Heart left ventricle (tissue), 16 donors: ENCODE measurements around the gene STX8. TPM values are rescaled to one million over a fixed set of nuclear protein-coding genes. Genes with fewer than 3 reads are reported as not detected.
"Not testable (repeated sequence)": the region's sequence is repeated elsewhere in the genome, so short reads cannot be mapped to it uniquely, and the experiment has no call there.

Experiments used
- ATAC-seq, 4 donors: fragments of 200-7000 bp; cut with Tn5 transposase; one replicate each; pipeline ENCODE4 v1.9.1; 2020 to 2022; ENCODE audit warnings: moderate library complexity in 4 of 4, mild to moderate bottlenecking in 3 of 4, moderate number of reproducible peaks in 1 of 4
- DNase-seq, 5 donors: peaks; one replicate each; pipeline ENCODE4 v3.0.0-alpha.2; 2020
- H3K27ac ChIP-seq, 12 donors: fragments of 200-600 bp; sonication (generic) in 4 of 12; one replicate each; pipeline versions ENCODE4 v1.5.0 to v1.8.0; 2016 to 2022; ENCODE audit warnings: mild to moderate bottlenecking in 2 of 12
- H3K27me3 ChIP-seq, 9 donors: fragments of 200-600 bp; sonication (generic) in 2 of 9; one replicate each; pipeline versions ENCODE4 v1.5.1 to v1.8.0; 2016 to 2022; ENCODE audit warnings: mild to moderate bottlenecking in 3 of 9
- H3K36me3 ChIP-seq, 9 donors: fragments of 200-600 bp; sonication (generic) in 2 of 9; one replicate each; pipeline versions ENCODE4 v1.5.0 to v1.8.0; 2018 to 2022; ENCODE audit warnings: mild to moderate bottlenecking in 2 of 9
- H3K4me1 ChIP-seq, 12 donors: fragments of 200-600 bp; sonication (generic) in 4 of 12; one replicate each; pipeline versions ENCODE4 v1.5.0 to v1.8.0; 2016 to 2022; ENCODE audit warnings: mild to moderate bottlenecking in 3 of 12
- H3K4me3 ChIP-seq, 12 donors: fragments of 200-600 bp; sonication (generic) in 4 of 12; one replicate each; pipeline versions ENCODE4 v1.5.0 to v1.8.0; 2017 to 2022; ENCODE audit warnings: mild to moderate bottlenecking in 9 of 12, moderate library complexity in 4 of 12
- H3K9me3 ChIP-seq, 12 donors: fragments of 200-600 bp; sonication (generic) in 4 of 12; one replicate each; pipeline versions ENCODE4 v1.5.0 to v1.8.0; 2016 to 2022; ENCODE audit warnings: mild to moderate bottlenecking in 1 of 12
- CTCF ChIP-seq, 12 donors: fragments of 200-600 bp; sonication (generic) in 4 of 12; IDR thresholded peaks; one replicate each; pipeline versions ENCODE4 v1.5.0 to v1.8.0; 2018 to 2022; ENCODE audit warnings: antibody characterized with exemption in 12 of 12, mild to moderate bottlenecking in 5 of 12
- POLR2A ChIP-seq, 2 donors: fragments of 450-650 bp; IDR thresholded peaks; one replicate each; pipeline ENCODE4 v1.6.1; 2017; ENCODE audit warnings: antibody characterized with exemption in 2 of 2, mild to moderate bottlenecking in 2 of 2, moderate library complexity in 2 of 2
- WGBS, 4 donors: extraction: QIAGEN DNeasy Blood & Tissue Kit in 2 of 4; methylation state at CpG; one replicate each; pipeline versions ENCODE4 v1.1.5 to v1.1.7; 2013 to 2018; 5-methylcytosine and 5-hydroxymethylcytosine counted together
- intact Hi-C, 10 donors: fragments of 100-400 bp; cut with DNase I; formaldehyde crosslinking; loops; one replicate each; pipeline versions ENCODE4 v1.11.1 to v1.14.2; 2022
- polyA plus RNA-seq, 2 donors: library from polyadenylated mRNA; stranded (reverse); fragments of 200-250 nt; gene quantifications; one replicate each; pipeline ENCODE4 v1.2.3, GENCODE V29; 2013
- total RNA-seq, 9 donors: library from RNA; depleted of rRNA in 2 of 9; stranded (reverse); fragments of >200 nt in 2 of 9; fragmentation: NEBNext Ultra II Directional in 3 of 9; extraction: Animal tissue kit (Norgen Biotek cat#: 25700) in 3 of 9; gene quantifications; one replicate each; pipeline versions ENCODE4 v1.1.0 to v1.2.4, GENCODE V29; 2016 to 2023
- donor health status: ischemic (EF 13 %, LVEDD 7.1; RV severe dilation, severe dysfunction).
- donor health status: healthy with polysubstance abuse.
- donor health status: DM: no; HTN: yes; CAD: no.
- donor health status: DM: no; HTN: no; CAD: no.
- donor health status: ischemic (EF 25% LVEDD 6.9; RV normal size, moderate dysfunction).
- donor health status: ischemic (EF 25% LVEDD 5.7; RV mildly dilated, moderate dysfunction).
- donor health status: healthy.
- donor health status: DM: yes; HTN: yes; CAD: no.
- donor health status: ischemic (EF 35%, LVEDD 5.7; RV mildly dilated, moderate dysfunction).
- donor health status: nonischemic (EF 11% LVEDD 7.7; RV severe dilation, severe dysfunction).
- donor health status: DM: yes; HTN: yes; CAD: no.
- donor health status: PGD.
- donor health status: ischemic (EF 29% LVEDD 5.4; RV normal size, mild dysfunction).
- donor health status: nonischemic (EF 23%, LVEDD 6.1; RV moderate dilation, normal function).

Gene STX8
- total and polyA plus RNA-seq, 11 donors = 43.2 to 86.0 (median 62.3) TPM

- intact Hi-C loops = no loop called here
- WGBS, 4 donors = 63 to 67% (median 65%) methylated on average over 9 of the region's 9 CpGs
- peaks cover 0 to 7% (median 0%) of the 10 kb centered on the region in 9 donors for H3K27me3 ChIP-seq
- H3K4me3 ChIP-seq = no peak overlapping the region
- H3K27ac ChIP-seq = no peak overlapping the region
- no peaks in the 10 kb centered on the region for H3K4me1 ChIP-seq
- no peaks in the 10 kb centered on the region for H3K36me3 ChIP-seq
- H3K9me3 ChIP-seq = no peaks in the 10 kb centered on the region
- TF ChIP-seq POLR2A (IDR thresholded peaks at IDR 0.05) (no peak), CTCF (IDR thresholded peaks at IDR 0.05) (no peak)
- ATAC-seq = no peak
- no peak for DNase-seq
These were observed 36.4 kb upstream of the STX8 start for GRCh38 chr17:9612006-9612405.

GRCh38 chr17:9611557-9611956 is 35.9 kb upstream of the STX8 start:
- no peak for TF ChIP-seq POLR2A (IDR thresholded peaks at IDR 0.05)

GRCh38 chr17:9607058-9607457 is 31.4 kb upstream of the STX8 start:
- H3K4me1 ChIP-seq, H3K36me3 ChIP-seq, H3K27ac ChIP-seq, intact Hi-C loops, H3K27me3 ChIP-seq, H3K4me3 ChIP-seq, ATAC-seq, H3K9me3 ChIP-seq, DNase-seq: not testable (repeated sequence)
- WGBS, 4 donors = 70 to 82% (median 73%) methylated on average over 5 of the region's 5 CpGs

More at GRCh38 chr17:9611557-9611956, 35.9 kb upstream of the STX8 start:
- Histone ChIP-seq H3K4me1 (no peaks in the 10 kb centered on the region), H3K9me3 (no peaks in the 10 kb centered on the region), H3K4me3 (no peak overlapping the region), H3K27me3 (peaks cover 0 to 7% (median 0%) of the 10 kb centered on the region in 9 donors), H3K27ac (no peak overlapping the region), H3K36me3 (no peaks in the 10 kb centered on the region)
- intact Hi-C loops = no loop called here
- ATAC-seq (no peak), DNase-seq (no peak)
- 67 to 74% (median 71%) methylated on average over 2 of the region's 2 CpGs for WGBS, 4 donors

GRCh38 chr17:9606453-9606852 is 30.8 kb upstream of the STX8 start:
- intact Hi-C loops = no loop called here
- 85 to 91% (median 89%) methylated on average over 6 of the region's 6 CpGs for WGBS, 4 donors

GRCh38 chr17:9604583-9604982 is 29.0 kb upstream of the STX8 start:
- ATAC-seq, H3K27me3 ChIP-seq, H3K4me1 ChIP-seq, H3K4me3 ChIP-seq, H3K9me3 ChIP-seq, intact Hi-C loops, H3K36me3 ChIP-seq, H3K27ac ChIP-seq, DNase-seq: not testable (repeated sequence)
- WGBS, 4 donors = 85 to 88% (median 88%) methylated on average over 5 of the region's 5 CpGs

More at GRCh38 chr17:9606453-9606852, 30.8 kb upstream of the STX8 start:
- no peak overlapping the region for H3K4me3 ChIP-seq
- ATAC-seq = no peak
- no peaks in the 10 kb centered on the region for H3K36me3 ChIP-seq
- H3K27me3 ChIP-seq = peaks cover 0 to 3% (median 0%) of the 10 kb centered on the region in 9 donors
- H3K27ac ChIP-seq = no peak overlapping the region
- H3K9me3 ChIP-seq = no peaks in the 10 kb centered on the region
- H3K4me1 ChIP-seq = no peaks in the 10 kb centered on the region
- TF ChIP-seq CTCF (IDR thresholded peaks at IDR 0.05) (no peak), POLR2A (IDR thresholded peaks at IDR 0.05) (no peak)
- DNase-seq = no peak

GRCh38 chr17:9598661-9599060 is 23.0 kb upstream of the STX8 start:
- H3K27ac ChIP-seq = no peak overlapping the region
- no peak overlapping the region for H3K4me3 ChIP-seq
- ATAC-seq = no peak
- intact Hi-C loops = no loop called here
- no peaks in the 10 kb centered on the region for H3K9me3 ChIP-seq
- no peaks in the 10 kb centered on the region for H3K36me3 ChIP-seq
- no peak for DNase-seq
- H3K27me3 ChIP-seq = peaks cover 0 to 6% (median 0%) of the 10 kb centered on the region in 9 donors
- 69 to 95% (median 83%) methylated on average over 4 of the region's 4 CpGs for WGBS, 4 donors
- TF ChIP-seq POLR2A (IDR thresholded peaks at IDR 0.05) (no peak), CTCF (IDR thresholded peaks at IDR 0.05) (no peak)
- no peaks in the 10 kb centered on the region for H3K4me1 ChIP-seq

- WGBS, 4 donors = 90 to 93% (median 92%) methylated on average over 5 of the region's 5 CpGs
- not testable (repeated sequence) for ATAC-seq
These were observed 22.0 kb upstream of the STX8 start for GRCh38 chr17:9597638-9598037.

More at GRCh38 chr17:9597638-9598037, 22.0 kb upstream of the STX8 start:
- H3K27ac ChIP-seq, H3K36me3 ChIP-seq, intact Hi-C loops, H3K9me3 ChIP-seq, H3K4me1 ChIP-seq, DNase-seq, H3K4me3 ChIP-seq, H3K27me3 ChIP-seq: not testable (repeated sequence)
